Ovary (tissue), 9 donors: ENCODE measurements around the gene RMDN2. TPM values are rescaled to one million over a fixed set of nuclear protein-coding genes. Genes with fewer than 3 reads are reported as not detected.

Experiments used
- DNase-seq, 5 donors: peaks; one replicate each; pipeline ENCODE4 v3.0.0-alpha.2; 2019 to 2020
- H3K27ac ChIP-seq, 2 donors: fragments of 200-600 bp; one replicate each; pipeline versions ENCODE4 v1.5.1 to v1.8.0; 2019 to 2022
- H3K27me3 ChIP-seq: fragments of 200-600 bp; one replicate; pipeline ENCODE4 v1.8.0; 2022
- H3K36me3 ChIP-seq: fragments of 200-600 bp; sonication (generic); one replicate; pipeline ENCODE4 v1.5.1; 2019
- H3K4me1 ChIP-seq: one replicate; pipeline ENCODE4 v1.8.1; 2013; ENCODE audit warnings: mild to moderate bottlenecking, moderate library complexity; ENCODE audit not compliant: insufficient read depth
- H3K4me3 ChIP-seq: fragments of 200-600 bp; sonication (generic); one replicate; pipeline ENCODE4 v1.5.1; 2017
- H3K9me3 ChIP-seq, 2 donors: fragments of 200-600 bp in 1 of 2; sonication (generic) in 1 of 2; one replicate each; pipeline versions ENCODE4 v1.5.1 to v1.8.1; 2013 to 2019; ENCODE audit warnings: mild to moderate bottlenecking in 1 of 2, moderate library complexity in 1 of 2
- CTCF ChIP-seq, 3 donors: fragments of 450-650 bp in 2 of 3; fragments of 200-600 bp in 1 of 3; IDR thresholded peaks; one replicate each; pipeline versions ENCODE4 v1.5.1 to v1.8.0; 2016 to 2022; ENCODE audit warnings: antibody characterized with exemption in 3 of 3, mild to moderate bottlenecking in 1 of 3
- EP300 ChIP-seq: sonication (generic); formaldehyde crosslinking; IDR thresholded peaks from one replicate; pipeline ENCODE4 v1.6.1; 2017; ENCODE audit warnings: antibody characterized with exemption
- POLR2A ChIP-seq: fragments of 450-650 bp; IDR thresholded peaks from one replicate; pipeline ENCODE4 v1.6.1; 2017; ENCODE audit warnings: antibody characterized with exemption, mild to moderate bottlenecking, moderate library complexity
- WGBS, 3 donors: extraction: QIAGEN DNeasy Blood & Tissue Kit in 1 of 3; methylation state at CpG; one replicate each; pipeline versions ENCODE4 v1.1.5 to v1.1.7; 2013 to 2017; 5-methylcytosine and 5-hydroxymethylcytosine counted together
- intact Hi-C, 4 donors: fragments of 100-400 bp; cut with DNase I; formaldehyde crosslinking; loops; one replicate each; pipeline versions ENCODE4 v1.11.0 to v1.15.1; 2022 to 2023
- polyA plus RNA-seq, 2 donors: library from polyadenylated mRNA; stranded (reverse); fragments of 200-250 nt in 1 of 2; fragments of 350-450 nt in 1 of 2; fragmentation: Illumina TruSeq in 1 of 2; extraction: RNeasy Lipid Tissue Mini Kit (QIAGEN cat#74804) in 1 of 2; gene quantifications; one replicate each; pipeline ENCODE4 v1.2.3, GENCODE V29; 2013 to 2014
- total RNA-seq, 7 donors: library from RNA; depleted of rRNA in 2 of 7; stranded (reverse); fragments of >200 nt in 2 of 7; fragmentation: NEBNext Ultra II Directional in 3 of 7; extraction: Animal tissue kit (Norgen Biotek cat#: 25700) in 3 of 7; gene quantifications; one replicate each; pipeline versions ENCODE4 v1.1.0 to v1.2.4, GENCODE V29; 2016 to 2023
- donor health status: DM: no; HTN: no; CAD: no; lungs with moderate emphysema.
- donor health status: DM: no; HTN: no; CAD: no.
- donor health status: Bipolar disorder and iron deficiency.
- donor health status: DM: yes; HTN: yes; CAD: no.
- donor health status: DM: no; HTN: no; CAD: no.
- donor health status: DM: yes; HTN: yes; CAD: no.

Gene RMDN2
- total and polyA plus RNA-seq, 9 donors: 4.7 to 60.9 (median 6.4) TPM

- intact Hi-C loops: no loop called here
- Histone ChIP-seq H3K36me3 (no peaks in the 10 kb centered on the region), H3K9me3 (no peaks in the 10 kb centered on the region), H3K27me3 (no peaks in the 10 kb centered on the region), H3K4me3 (no peak overlapping the region), H3K27ac (no peak overlapping the region), H3K4me1 (peaks cover 6% of the 10 kb centered on the region)
- 90 to 100% (median 95%) methylated on average over 1 of the region's 1 CpG for WGBS, 3 donors
- no peak for TF ChIP-seq EP300
- TF ChIP-seq CTCF (IDR thresholded peaks at IDR 0.05): no peak
- DNase-seq: no peak
Measured at GRCh38 chr2:37893327-37893726, 31.8 kb upstream of the RMDN2 start.

GRCh38 chr2:37894047-37894446 lies 31.0 kb upstream of the RMDN2 start:
- WGBS, 3 donors: 62 to 81% (median 71%) methylated on average over 7 of the region's 7 CpGs
- no peak overlapping the region for H3K4me3 ChIP-seq
- intact Hi-C loops: no loop called here
- TF ChIP-seq EP300 (no peak), POLR2A (no peak), CTCF (IDR thresholded peaks at IDR 0.05) (no peak)
- H3K27ac ChIP-seq: no peak overlapping the region
- H3K27me3 ChIP-seq: no peaks in the 10 kb centered on the region
- no peak for DNase-seq
- peaks cover 6% of the 10 kb centered on the region for H3K4me1 ChIP-seq
- no peaks in the 10 kb centered on the region for H3K9me3 ChIP-seq
- H3K36me3 ChIP-seq: no peaks in the 10 kb centered on the region

GRCh38 chr2:37894601-37895000 lies 30.5 kb upstream of the RMDN2 start:
- Histone ChIP-seq H3K36me3 (no peaks in the 10 kb centered on the region), H3K4me3 (no peak overlapping the region), H3K27me3 (no peaks in the 10 kb centered on the region), H3K4me1 (peaks cover 6% of the 10 kb centered on the region), H3K27ac (no peak overlapping the region), H3K9me3 (no peaks in the 10 kb centered on the region)
- TF ChIP-seq POLR2A (no peak), CTCF (IDR thresholded peaks at IDR 0.05) (no peak), EP300 (no peak)
- 6 to 14% (median 10%) methylated on average over 4 of the region's 4 CpGs for WGBS, 3 donors
- DNase-seq: no peak
- intact Hi-C loops: no loop called here

DNA sequence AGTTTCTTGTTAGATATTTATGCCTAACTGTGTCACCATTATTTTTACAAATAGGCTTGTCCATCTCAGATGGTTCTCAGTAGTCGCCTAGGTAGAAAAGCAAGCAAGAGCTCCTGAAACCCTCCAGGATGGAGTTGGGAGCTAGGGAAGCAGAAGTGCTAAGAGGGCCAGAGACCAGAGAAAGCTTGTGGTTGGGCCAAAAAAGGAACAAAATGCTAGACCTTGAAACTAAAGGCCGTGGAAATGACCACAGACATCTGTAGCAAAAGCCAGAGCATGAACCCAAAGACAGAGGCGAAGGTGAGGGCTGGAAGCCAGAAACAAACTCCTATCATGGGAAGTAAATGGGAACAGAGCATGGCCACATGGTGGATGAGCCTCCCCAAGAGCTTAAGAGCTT lies 29.9 kb upstream of the RMDN2 start:
- Histone ChIP-seq H3K27me3 (no peaks in the 10 kb centered on the region), H3K9me3 (no peaks in the 10 kb centered on the region), H3K27ac (no peak overlapping the region), H3K4me1 (peaks cover 6% of the 10 kb centered on the region), H3K4me3 (no peak overlapping the region), H3K36me3 (no peaks in the 10 kb centered on the region)
- intact Hi-C loops: no loop called here
- TF ChIP-seq CTCF (IDR thresholded peaks at IDR 0.05) (no peak), EP300 (no peak), POLR2A (no peak)
- DNase-seq: no peak
- WGBS, 3 donors: 49 to 64% (median 58%) methylated on average over 3 of the region's 3 CpGs

GRCh38 chr2:37896319-37896718 lies 28.8 kb upstream of the RMDN2 start:
- no peaks in the 10 kb centered on the region for H3K36me3 ChIP-seq
- H3K4me1 ChIP-seq: peaks cover 6% of the 10 kb centered on the region
- H3K4me3 ChIP-seq: no peak overlapping the region
- no peaks in the 10 kb centered on the region for H3K27me3 ChIP-seq
- intact Hi-C loops: no loop called here
- TF ChIP-seq POLR2A: no peak
- no peak for TF ChIP-seq EP300
- no peak for TF ChIP-seq CTCF (IDR thresholded peaks at IDR 0.05)
- no peak overlapping the region for H3K27ac ChIP-seq
- H3K9me3 ChIP-seq: no peaks in the 10 kb centered on the region
- 70 to 76% (median 76%) methylated on average over 3 of the region's 3 CpGs for WGBS, 3 donors
- DNase-seq: no peak
